CD8-positive, alpha-beta memory T cell (primary cell): ENCODE data around the gene NKAIN2. TPM values are rescaled to one million over a fixed set of nuclear protein-coding genes. Genes with fewer than 3 reads are reported as not detected.
"Not testable (repeated sequence)": the region's sequence is repeated elsewhere in the genome, so short reads cannot be mapped to it uniquely, and the experiment has no call there.

Experiments
- CTCF ChIA-PET: fragments of 350-600 bp; sonication (Branson Sonifier 250); formaldehyde crosslinking; loops from one replicate; lab custom pipeline; 2021; ENCODE audit warnings: antibody characterized with exemption; lab: Charles Lee
- POLR2A ChIA-PET: fragments of 350-600 bp; sonication (Branson Sonifier 250); formaldehyde crosslinking; loops from one replicate; lab custom pipeline; 2021; ENCODE audit warnings: antibody characterized with exemption; lab: Charles Lee
- DNase-seq, 5 donors: peaks; one replicate each; pipeline versions ENCODE4 v3.0.0 to v3.0.0-alpha.2; 2020 to 2022; ENCODE audit warnings: mixed read lengths in 1 of 5
- H3K27ac ChIP-seq: one replicate; pipeline ENCODE4 v1.7.0; 2013; ENCODE audit warnings: low read depth, mild to moderate bottlenecking, low read length, moderate library complexity
- H3K27me3 ChIP-seq: 2 replicates; pipeline ENCODE4 v1.7.0; 2013; ENCODE audit warnings: low read length, mild to moderate bottlenecking; ENCODE audit not compliant: insufficient read depth, poor library complexity, severe bottlenecking
- H3K36me3 ChIP-seq: 2 replicates; pipeline ENCODE4 v1.7.0; 2013; ENCODE audit warnings: mild to moderate bottlenecking, low read length, moderate library complexity; ENCODE audit not compliant: insufficient read depth
- H3K4me1 ChIP-seq: 2 replicates; pipeline ENCODE4 v1.7.0; 2013; ENCODE audit warnings: mild to moderate bottlenecking, low read length, moderate library complexity; ENCODE audit not compliant: insufficient read depth
- H3K4me3 ChIP-seq: 2 replicates; pipeline ENCODE4 v1.7.0; 2013; ENCODE audit warnings: mild to moderate bottlenecking, low read length
- H3K9me3 ChIP-seq: 2 replicates; pipeline ENCODE4 v1.7.0; 2013; ENCODE audit warnings: mild to moderate bottlenecking, low read length
- H3K27ac Mint-ChIP-seq, 8 donors: one replicate each; pipeline ENCODE4 v1.8.0; 2020 to 2021; ENCODE audit warnings: mixed read lengths in 8 of 8, mild to moderate bottlenecking in 6 of 8, inconsistent platforms in 3 of 8, moderate library complexity in 3 of 8
- H3K27me3 Mint-ChIP-seq, 2 donors: one replicate each; pipeline ENCODE4 v1.8.0; 2020 to 2021; ENCODE audit warnings: mixed read lengths in 2 of 2, mild to moderate bottlenecking in 1 of 2, moderate library complexity in 1 of 2
- H3K36me3 Mint-ChIP-seq, 3 donors: one replicate each; pipeline ENCODE4 v1.8.0; 2020 to 2021; ENCODE audit warnings: mixed read lengths in 3 of 3, inconsistent platforms in 1 of 3, mild to moderate bottlenecking in 1 of 3
- H3K4me1 Mint-ChIP-seq, 3 donors: one replicate each; pipeline ENCODE4 v1.8.0; 2020 to 2021; ENCODE audit warnings: mixed read lengths in 3 of 3, inconsistent platforms in 1 of 3, mild to moderate bottlenecking in 1 of 3
- H3K4me3 Mint-ChIP-seq, 7 donors: one replicate each; pipeline ENCODE4 v1.8.0; 2020 to 2021; ENCODE audit warnings: mixed read lengths in 7 of 7, mild to moderate bottlenecking in 6 of 7, moderate library complexity in 4 of 7, inconsistent platforms in 2 of 7
- H3K9me3 Mint-ChIP-seq, 5 donors: one replicate each; pipeline ENCODE4 v1.8.0; 2020 to 2022; ENCODE audit warnings: mixed read lengths in 5 of 5, mild to moderate bottlenecking in 3 of 5, moderate library complexity in 2 of 5, inconsistent platforms in 1 of 5
- polyA plus RNA-seq: library from polyadenylated mRNA; unstranded; fragments of 300-500 nt; fragmentation: Illumina TruSeq; gene quantifications from one replicate; pipeline ENCODE4 v1.2.3, GENCODE V29; 2021
- total RNA-seq, 2 experiments: library from RNA; stranded (reverse); gene quantifications; one replicate each; pipeline ENCODE4 v1.2.3, GENCODE V29; 2021

Gene NKAIN2
- total and polyA plus RNA-seq, 3 experiments from 2014 or later = not detected

DNA sequence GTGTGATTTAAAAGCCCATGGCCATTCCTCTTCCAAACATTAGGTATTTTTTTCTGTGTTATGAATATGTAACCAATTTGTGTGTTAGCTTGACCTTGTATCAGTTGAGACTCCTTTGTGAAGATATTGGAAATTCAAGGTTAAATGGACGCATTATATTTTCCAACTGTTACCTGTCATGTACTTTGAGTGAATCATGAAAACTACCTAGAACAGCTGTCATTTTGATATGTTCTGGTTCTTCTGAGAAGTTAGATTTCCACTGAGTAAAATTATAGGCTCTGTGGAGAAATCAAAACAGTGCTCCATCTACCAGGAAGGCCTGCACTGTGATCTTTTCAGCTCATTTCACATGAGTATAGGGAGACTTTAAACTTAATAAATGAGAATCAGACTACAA is 470.0 kb downstream of the NKAIN2 start:
- Histone ChIP-seq H3K36me3 (no peaks in the 10 kb centered on the region), H3K27ac (no peak overlapping the region), H3K4me3 (no peak overlapping the region), H3K9me3 (no peaks in the 10 kb centered on the region), H3K27me3 (no peaks in the 10 kb centered on the region), H3K4me1 (no peaks in the 10 kb centered on the region)
- no peak for DNase-seq
- Mint-ChIP-seq H3K27me3 (no peaks in the 10 kb centered on the region), H3K4me1 (no peaks in the 10 kb centered on the region), H3K9me3 (peaks cover 0 to 6% (median 5%) of the 10 kb centered on the region in 5 donors), H3K27ac (no peak overlapping the region), H3K4me3 (no peak overlapping the region), H3K36me3 (no peaks in the 10 kb centered on the region)
- CTCF ChIA-PET = no interaction called here
- POLR2A ChIA-PET = no interaction called here

DNA sequence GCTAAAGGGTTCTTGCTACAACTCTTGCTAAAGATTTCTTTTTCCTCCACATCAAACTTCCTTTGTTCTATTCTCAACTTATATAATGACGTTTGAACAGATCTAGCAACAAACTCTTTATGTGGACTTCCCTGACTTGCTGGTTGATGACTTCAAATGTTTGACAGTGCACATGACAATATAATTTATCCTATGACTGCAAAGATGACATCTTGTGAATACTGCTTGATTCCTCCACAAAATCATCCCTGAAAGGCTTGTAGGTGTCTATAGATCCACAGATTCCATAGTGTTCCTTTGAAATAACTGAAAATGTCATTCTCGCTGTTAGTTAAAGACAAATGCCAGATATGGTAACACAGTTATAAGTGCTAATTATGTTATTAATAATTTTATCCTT is 478.9 kb downstream of the NKAIN2 start:
- Mint-ChIP-seq H3K27me3 (peaks cover 0 to 1% of the 10 kb centered on the region in 2 donors), H3K4me3 (no peak overlapping the region), H3K36me3 (no peaks in the 10 kb centered on the region), H3K4me1 (no peaks in the 10 kb centered on the region), H3K27ac (no peak overlapping the region), H3K9me3 (peaks cover 0 to 24% (median 4%) of the 10 kb centered on the region in 5 donors)
- no peaks in the 10 kb centered on the region for H3K9me3 ChIP-seq
- H3K27me3 ChIP-seq = no peaks in the 10 kb centered on the region
- no peak overlapping the region for H3K27ac ChIP-seq
- H3K36me3 ChIP-seq = no peaks in the 10 kb centered on the region
- no peak overlapping the region for H3K4me3 ChIP-seq
- DNase-seq = no peak
- H3K4me1 ChIP-seq = no peaks in the 10 kb centered on the region
- ChIA-PET CTCF (no interaction called here), POLR2A (no interaction called here)

DNA sequence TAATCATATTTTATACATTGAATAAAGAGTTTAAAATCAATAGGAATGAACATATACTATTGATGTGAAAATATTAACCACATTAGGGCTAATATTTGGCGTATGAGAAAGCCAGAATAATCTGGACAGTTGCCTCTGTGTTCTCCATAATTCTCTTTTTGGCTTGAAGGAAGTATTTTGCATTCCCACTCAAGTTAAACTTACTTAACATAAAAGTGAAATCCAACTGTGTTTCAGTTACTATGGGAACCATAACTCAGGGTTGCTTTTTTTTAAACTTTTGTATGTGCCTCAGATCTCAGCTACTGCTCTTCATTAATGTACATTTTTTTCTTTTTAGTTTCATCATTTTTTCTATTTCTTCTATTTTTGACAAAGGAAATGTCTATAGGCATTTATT is 479.8 kb downstream of the NKAIN2 start:
- no peaks in the 10 kb centered on the region for H3K27me3 ChIP-seq
- H3K36me3 ChIP-seq = no peaks in the 10 kb centered on the region
- ChIA-PET CTCF (no interaction called here), POLR2A (no interaction called here)
- peaks cover 0 to 1% of the 10 kb centered on the region in 2 donors for H3K27me3 Mint-ChIP-seq
- no peaks in the 10 kb centered on the region for H3K4me1 ChIP-seq
- H3K4me1 Mint-ChIP-seq = no peaks in the 10 kb centered on the region
- H3K36me3 Mint-ChIP-seq = no peaks in the 10 kb centered on the region
- H3K27ac ChIP-seq = no peak overlapping the region
- no peak overlapping the region for H3K4me3 Mint-ChIP-seq
- DNase-seq = no peak
- H3K27ac Mint-ChIP-seq = no peak overlapping the region
- no peak overlapping the region for H3K4me3 ChIP-seq
- H3K9me3 Mint-ChIP-seq = peaks cover 0 to 24% (median 4%) of the 10 kb centered on the region in 5 donors
- H3K9me3 ChIP-seq = no peaks in the 10 kb centered on the region

DNA sequence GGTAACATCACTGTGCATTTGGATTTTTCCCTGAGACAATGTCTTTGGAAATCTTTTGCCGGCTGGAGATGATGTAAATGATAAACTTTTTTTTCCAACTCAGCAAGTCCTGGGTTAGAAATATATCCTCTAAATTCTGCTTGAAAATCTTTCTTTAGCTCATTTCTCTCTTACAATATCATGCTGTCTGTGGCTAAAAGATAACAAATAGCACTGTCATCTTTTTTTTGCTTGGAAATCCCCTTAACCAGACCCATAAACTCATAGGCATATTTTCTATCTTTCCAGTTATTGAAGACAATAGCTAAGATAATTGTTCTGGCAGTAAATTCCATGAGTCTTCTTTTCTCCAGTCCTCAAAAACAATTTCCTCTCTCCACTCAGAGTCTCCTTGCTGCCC is 481.5 kb downstream of the NKAIN2 start:
- H3K4me1 ChIP-seq = no peaks in the 10 kb centered on the region
- no peaks in the 10 kb centered on the region for H3K36me3 ChIP-seq
- H3K36me3 Mint-ChIP-seq = no peaks in the 10 kb centered on the region
- POLR2A ChIA-PET = no interaction called here
- H3K9me3 ChIP-seq = no peaks in the 10 kb centered on the region
- no peak overlapping the region for H3K27ac ChIP-seq
- no peak for DNase-seq
- H3K4me3 Mint-ChIP-seq = no peak overlapping the region
- no peaks in the 10 kb centered on the region for H3K27me3 ChIP-seq
- no peak overlapping the region for H3K4me3 ChIP-seq
- H3K27ac Mint-ChIP-seq = no peak overlapping the region
- no peaks in the 10 kb centered on the region for H3K4me1 Mint-ChIP-seq
- peaks cover 0 to 28% (median 4%) of the 10 kb centered on the region in 5 donors for H3K9me3 Mint-ChIP-seq
- CTCF ChIA-PET = no interaction called here
- peaks cover 0 to 1% of the 10 kb centered on the region in 2 donors for H3K27me3 Mint-ChIP-seq

DNA sequence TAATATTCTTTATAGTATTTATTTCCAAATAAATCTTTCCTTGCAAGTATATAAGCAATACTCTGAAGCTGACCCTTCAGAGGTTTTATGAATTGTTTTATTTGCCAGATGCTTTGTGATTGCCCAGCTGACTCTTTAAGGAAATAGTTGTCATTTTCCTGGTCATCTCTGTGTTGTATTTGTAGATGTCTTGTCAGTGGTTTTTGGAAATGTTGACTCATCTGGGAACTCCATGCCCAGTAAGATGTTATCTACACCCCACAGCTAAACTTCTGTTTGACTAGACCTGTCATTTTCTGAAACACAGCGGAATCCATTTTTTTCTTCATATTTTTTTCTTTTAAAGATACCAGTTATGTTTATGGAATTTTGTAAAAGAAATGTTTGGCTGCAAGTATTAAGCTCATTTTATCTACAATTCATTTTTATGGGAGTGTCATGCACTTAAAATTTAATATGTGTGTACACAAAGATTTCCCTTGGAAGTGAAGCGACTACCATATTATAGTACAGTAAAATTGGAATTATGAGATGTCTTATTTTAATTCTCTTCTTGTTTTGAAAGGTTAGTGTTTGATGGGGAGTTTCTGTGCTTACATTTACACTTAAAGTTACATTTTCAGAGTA is 491.0 kb downstream of the NKAIN2 start:
- Histone ChIP-seq H3K4me3 (no peak overlapping the region), H3K9me3 (no peaks in the 10 kb centered on the region), H3K4me1 (no peaks in the 10 kb centered on the region), H3K27ac (no peak overlapping the region), H3K36me3 (no peaks in the 10 kb centered on the region), H3K27me3 (no peaks in the 10 kb centered on the region)
- Mint-ChIP-seq H3K9me3 (peaks cover 0 to 28% (median 3%) of the 10 kb centered on the region in 5 donors), H3K4me1 (no peaks in the 10 kb centered on the region), H3K27me3 (no peaks in the 10 kb centered on the region), H3K36me3 (no peaks in the 10 kb centered on the region), H3K4me3 (no peak overlapping the region), H3K27ac (no peak overlapping the region)
- DNase-seq = no peak
- ChIA-PET CTCF (no interaction called here), POLR2A (no interaction called here)

DNA sequence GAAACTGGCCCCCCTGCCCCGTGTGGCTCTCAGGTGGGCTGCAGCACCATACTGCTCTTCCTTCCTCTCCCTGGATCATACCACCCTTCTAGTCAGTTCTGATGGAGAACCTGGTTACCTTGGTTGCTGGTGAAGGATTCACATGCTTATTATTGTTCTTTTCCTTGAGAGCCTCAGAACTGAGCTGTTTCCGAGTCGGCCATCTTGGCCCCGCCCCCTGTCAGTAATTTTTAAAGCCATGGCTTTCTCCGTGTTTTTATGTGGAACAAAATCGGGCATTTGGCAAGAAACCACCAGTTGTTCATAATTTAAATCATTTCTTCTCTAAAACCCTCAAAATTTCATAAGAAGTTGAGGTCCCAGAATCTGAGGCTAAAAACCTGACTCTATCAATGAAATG is 493.8 kb downstream of the NKAIN2 start:
- Mint-ChIP-seq H3K9me3 (peaks cover 0 to 24% (median 6%) of the 10 kb centered on the region in 5 donors), H3K36me3 (no peaks in the 10 kb centered on the region), H3K4me1 (no peaks in the 10 kb centered on the region), H3K27ac (no peak overlapping the region), H3K27me3 (no peaks in the 10 kb centered on the region), H3K4me3 (no peak overlapping the region)
- no peaks in the 10 kb centered on the region for H3K4me1 ChIP-seq
- CTCF ChIA-PET = no interaction called here
- no peak overlapping the region for H3K27ac ChIP-seq
- no peak overlapping the region for H3K4me3 ChIP-seq
- POLR2A ChIA-PET = no interaction called here
- no peaks in the 10 kb centered on the region for H3K9me3 ChIP-seq
- DNase-seq = no peak
- H3K27me3 ChIP-seq = no peaks in the 10 kb centered on the region
- no peaks in the 10 kb centered on the region for H3K36me3 ChIP-seq

DNA sequence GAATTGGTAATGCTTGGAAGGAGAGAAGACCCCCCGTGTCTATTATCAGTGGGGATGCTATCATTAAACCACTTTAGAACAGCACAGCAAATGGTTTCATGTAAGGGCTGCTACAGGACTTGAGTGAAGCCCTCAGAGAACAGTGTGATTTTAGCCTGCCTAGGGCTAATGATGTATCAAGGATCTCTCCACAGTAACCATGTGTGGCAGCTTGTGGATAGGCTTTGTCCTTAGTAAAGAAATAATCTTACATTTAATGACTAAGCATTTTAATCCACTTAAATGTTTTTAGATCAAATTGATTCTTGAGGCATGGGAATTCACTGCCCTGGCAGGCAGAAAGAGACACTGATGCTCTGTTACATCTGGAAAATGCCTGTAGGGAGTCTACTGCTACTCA is 495.1 kb downstream of the NKAIN2 start:
- DNase-seq = no peak
- Histone ChIP-seq H3K27ac (no peak overlapping the region), H3K36me3 (no peaks in the 10 kb centered on the region), H3K4me3 (no peak overlapping the region), H3K4me1 (no peaks in the 10 kb centered on the region), H3K9me3 (no peaks in the 10 kb centered on the region), H3K27me3 (no peaks in the 10 kb centered on the region)
- H3K4me1 Mint-ChIP-seq = no peaks in the 10 kb centered on the region
- CTCF ChIA-PET = no interaction called here
- H3K27me3 Mint-ChIP-seq = no peaks in the 10 kb centered on the region
- POLR2A ChIA-PET = no interaction called here
- no peaks in the 10 kb centered on the region for H3K36me3 Mint-ChIP-seq
- H3K4me3 Mint-ChIP-seq = no peak overlapping the region
- peaks cover 0 to 29% (median 6%) of the 10 kb centered on the region in 5 donors for H3K9me3 Mint-ChIP-seq
- no peak overlapping the region for H3K27ac Mint-ChIP-seq

DNA sequence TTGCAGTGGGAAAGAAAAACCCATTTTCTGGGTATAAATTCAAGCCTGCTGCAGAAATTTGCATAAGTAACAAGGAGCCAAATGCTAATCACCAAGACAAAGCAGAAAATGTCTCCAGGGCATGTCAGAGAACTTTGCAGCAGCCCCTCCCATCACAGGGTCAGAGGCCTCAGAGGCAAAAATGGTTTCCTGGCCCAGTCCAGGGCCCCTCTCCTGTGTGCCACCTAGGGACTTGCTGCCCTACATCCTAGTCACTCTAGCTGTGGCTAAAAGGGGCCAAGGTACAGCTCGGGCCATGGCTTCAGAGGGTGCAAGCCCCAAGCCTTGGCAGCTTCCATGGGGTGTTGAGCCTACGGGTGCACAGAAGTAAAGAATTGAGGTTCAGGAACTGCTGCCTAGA is 497.2 kb downstream of the NKAIN2 start:
- H3K4me3 ChIP-seq, POLR2A ChIA-PET, H3K27me3 Mint-ChIP-seq, H3K4me1 ChIP-seq, DNase-seq, H3K36me3 Mint-ChIP-seq, H3K27ac ChIP-seq, H3K4me1 Mint-ChIP-seq, CTCF ChIA-PET, H3K9me3 ChIP-seq, H3K4me3 Mint-ChIP-seq, H3K36me3 ChIP-seq, H3K27me3 ChIP-seq, H3K27ac Mint-ChIP-seq: not testable (repeated sequence)
- H3K9me3 Mint-ChIP-seq = peaks cover 0 to 22% (median 6%) of the 10 kb centered on the region in 5 donors
